K562 (cell line): Measurements from ENCODE around the gene MAGIX. TPM values are rescaled to one million over a fixed set of nuclear protein-coding genes. Genes with fewer than 3 reads are reported as not detected.

Experiments used
- CBX1 ChIP-seq: sonication (generic); IDR thresholded peaks from 2 replicates; pipeline ENCODE4 v1.6.1; 2016; ENCODE audit warnings: antibody characterized with exemption, low read depth, mild to moderate bottlenecking
- CBX2 ChIP-seq: fragments of 200-600 bp; sonication (generic); IDR thresholded peaks from one replicate; pipeline ENCODE4 v1.6.1; 2012; ENCODE audit warnings: mild to moderate bottlenecking, low read length, inconsistent platforms; ENCODE audit not compliant: insufficient read depth, poor library complexity, severe bottlenecking
- EP400 ChIP-seq: fragments of 450-650 bp; IDR thresholded peaks from 2 replicates; pipeline ENCODE4 v1.6.1; 2017; ENCODE audit warnings: antibody characterized with exemption, mild to moderate bottlenecking, moderate library complexity
- ETV5 ChIP-seq: sonication (generic); formaldehyde crosslinking; IDR thresholded peaks from 2 replicates; pipeline ENCODE4 v1.4.0; 2020; ENCODE audit warnings: low read depth, mild to moderate bottlenecking, missing genetic modification reagents
- FOXM1 ChIP-seq, 2 experiments: fragments of 450-650 bp in 1 of 2; sonication (generic) in 1 of 2; formaldehyde crosslinking in 1 of 2; IDR thresholded peaks; 2 replicates each; pipeline versions ENCODE4 v1.6.1 to v1.9.0; 2017 to 2022; ENCODE audit warnings: low read depth in 2 of 2, mild to moderate bottlenecking in 2 of 2, missing genetic modification reagents in 1 of 2, moderate library complexity in 1 of 2
- GABPA ChIP-seq: fragments of 200-800 bp; sonication (Bioruptor generic); conservative IDR thresholded peaks from 2 replicates; pipeline ENCODE4 v1.6.1; 2016; ENCODE audit warnings: low read depth, missing genetic modification characterization, missing compliant biosample characterization
- PCBP2 ChIP-seq: fragments of 200-400 bp; formaldehyde crosslinking; IDR thresholded peaks from 2 replicates; pipeline ENCODE4 v1.6.1; 2018; ENCODE audit warnings: low read length, low read depth, mild to moderate bottlenecking, moderate library complexity; ENCODE audit not compliant: poor library complexity, severe bottlenecking
- POLR2AphosphoS5 ChIP-seq: IDR thresholded peaks from 2 replicates; pipeline ENCODE4 v1.6.1; 2011; ENCODE audit warnings: mild to moderate bottlenecking, low read depth, low read length, moderate library complexity; ENCODE audit not compliant: control insufficient read depth, insufficient read depth
- RCOR1 ChIP-seq, 2 experiments: IDR thresholded peaks; 2 replicates each; pipeline ENCODE4 v1.6.1; 2012; ENCODE audit warnings: low read depth in 2 of 2, low read length in 2 of 2, borderline replicate concordance in 1 of 2, improper control_type of control experiment in 1 of 2
- SLC30A9 ChIP-seq: fragments of 250-450 bp; sonication (Bioruptor Pico); IDR thresholded peaks from 2 replicates; pipeline ENCODE4 v1.8.0; 2022; ENCODE audit warnings: mild to moderate bottlenecking, moderate library complexity
- ZNF354B ChIP-seq: fragments of 250-450 bp; sonication (Bioruptor Pico); IDR thresholded peaks from 2 replicates; pipeline ENCODE4 v1.4.0; 2020
- ZNF384 ChIP-seq: IDR thresholded peaks from 2 replicates; pipeline ENCODE4 v1.6.1; 2012; ENCODE audit warnings: low read depth, low read length, improper control_type of control experiment
- ZNF41 ChIP-seq: fragments of 250-450 bp; sonication (Bioruptor Pico); conservative IDR thresholded peaks from 2 replicates; pipeline ENCODE4 v1.4.0; 2020; ENCODE audit warnings: mild to moderate bottlenecking
- polyA plus RNA-seq, 8 experiments: library from polyadenylated mRNA; depleted of rRNA in 4 of 8; stranded (reverse) in 5 of 8; unstranded in 3 of 8; fragments of >200 nt; fragmentation: Nextera tagmentation in 2 of 8; fragmentation: Illumina TruSeq in 1 of 8; extraction: Ambion mirVana in 2 of 8; extraction: Trizol in 1 of 8; gene quantifications; 2 replicates each; pipeline versions ENCODE4 v1.2.1 to v1.2.3, GENCODE V29; 2011 to 2014; ENCODE audit warnings: inconsistent platforms in 1 of 8, missing spikeins in 1 of 8
- total RNA-seq, 7 experiments: library from RNA; depleted of rRNA in 6 of 7; stranded (reverse); fragments of >200 nt in 6 of 7; fragmentation: Illumina TruSeq in 2 of 7; extraction: Trizol in 2 of 7; gene quantifications; 2 replicates each; pipeline versions ENCODE4 v1.2.1 to v1.2.3, GENCODE V29; 2011 to 2021; ENCODE audit warnings: low replicate concordance in 1 of 7
- TF ChIP-seq, protein P1 (sequence below): sonication (generic); formaldehyde crosslinking; IDR thresholded peaks from 2 replicates; pipeline ENCODE4 v1.8.0; 2022; ENCODE audit warnings: mild to moderate bottlenecking, missing genetic modification reagents
- TF ChIP-seq, protein P2 (sequence below): fragments of 150-350 bp; IDR thresholded peaks from 2 replicates; pipeline ENCODE4 v1.6.1; 2014; ENCODE audit warnings: low read depth, mild to moderate bottlenecking, low read length, borderline replicate concordance

MAGIX gene
- total and polyA plus RNA-seq, 9 of the 15 experiments (the other 6 are each of a cell fraction or from before 2014, with no cell fraction given): 0.08 to 3.5 (median 0.47) TPM

DNA sequence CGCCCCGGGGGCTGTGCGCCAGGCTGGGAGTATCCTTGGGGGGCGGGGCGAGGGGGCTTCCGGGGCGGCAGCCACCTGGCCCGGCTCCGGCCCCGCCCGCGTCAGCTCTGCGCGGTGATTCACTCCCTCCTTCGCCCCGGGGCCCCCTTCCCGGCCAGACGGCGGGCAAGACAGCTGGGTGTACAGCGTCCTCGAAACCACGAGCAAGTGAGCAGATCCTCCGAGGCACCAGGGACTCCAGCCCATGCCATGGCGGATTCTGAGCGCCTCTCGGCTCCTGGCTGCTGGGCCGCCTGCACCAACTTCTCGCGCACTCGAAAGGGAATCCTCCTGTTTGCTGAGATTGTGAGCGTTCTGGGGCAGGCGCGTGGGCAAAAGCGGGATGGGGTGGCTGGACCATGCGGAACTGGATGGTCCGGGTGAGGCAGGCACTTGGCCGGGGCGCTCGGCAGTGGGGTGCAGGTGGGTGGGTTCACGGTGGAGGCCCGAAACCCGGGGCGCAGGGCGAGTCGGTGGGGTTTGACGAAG, 9.3 kb downstream of the MAGIX start, which contains the start of gene PLP2 (continued):
- TF ChIP-seq FOXM1 (IDR thresholded peaks at IDR 0.05; ENCODE audit: low read depth) (no peak), FOXM1 (CRISPR knock-in tag; IDR thresholded peaks at IDR 0.05; ENCODE audit: low read depth) (0 out of 2 replicates have a peak, but pooled peaks have one; percentile 53), ZNF41 (CRISPR knock-in tag) (no peak), ZNF384 (no peak), RCOR1 (IDR thresholded peaks at IDR 0.05; ENCODE audit: borderline replicate concordance in 1 of 2, low read depth in 2 of 2, low read length in 2 of 2) (no peak), SLC30A9 (no peak), PCBP2 (no peak), EP400 (peak; percentile 34; the same call in 1 of the 2 replicates), CBX2 (no peak), CBX1 (no peak), ETV5 (no peak), ZNF354B (no peak), GABPA (peak; percentile 21; the same call in 1 of the 2 replicates), POLR2AphosphoS5 (0 out of 2 replicates have a peak, but pooled peaks have one; percentile 35)
- TF ChIP-seq, protein P1, sequence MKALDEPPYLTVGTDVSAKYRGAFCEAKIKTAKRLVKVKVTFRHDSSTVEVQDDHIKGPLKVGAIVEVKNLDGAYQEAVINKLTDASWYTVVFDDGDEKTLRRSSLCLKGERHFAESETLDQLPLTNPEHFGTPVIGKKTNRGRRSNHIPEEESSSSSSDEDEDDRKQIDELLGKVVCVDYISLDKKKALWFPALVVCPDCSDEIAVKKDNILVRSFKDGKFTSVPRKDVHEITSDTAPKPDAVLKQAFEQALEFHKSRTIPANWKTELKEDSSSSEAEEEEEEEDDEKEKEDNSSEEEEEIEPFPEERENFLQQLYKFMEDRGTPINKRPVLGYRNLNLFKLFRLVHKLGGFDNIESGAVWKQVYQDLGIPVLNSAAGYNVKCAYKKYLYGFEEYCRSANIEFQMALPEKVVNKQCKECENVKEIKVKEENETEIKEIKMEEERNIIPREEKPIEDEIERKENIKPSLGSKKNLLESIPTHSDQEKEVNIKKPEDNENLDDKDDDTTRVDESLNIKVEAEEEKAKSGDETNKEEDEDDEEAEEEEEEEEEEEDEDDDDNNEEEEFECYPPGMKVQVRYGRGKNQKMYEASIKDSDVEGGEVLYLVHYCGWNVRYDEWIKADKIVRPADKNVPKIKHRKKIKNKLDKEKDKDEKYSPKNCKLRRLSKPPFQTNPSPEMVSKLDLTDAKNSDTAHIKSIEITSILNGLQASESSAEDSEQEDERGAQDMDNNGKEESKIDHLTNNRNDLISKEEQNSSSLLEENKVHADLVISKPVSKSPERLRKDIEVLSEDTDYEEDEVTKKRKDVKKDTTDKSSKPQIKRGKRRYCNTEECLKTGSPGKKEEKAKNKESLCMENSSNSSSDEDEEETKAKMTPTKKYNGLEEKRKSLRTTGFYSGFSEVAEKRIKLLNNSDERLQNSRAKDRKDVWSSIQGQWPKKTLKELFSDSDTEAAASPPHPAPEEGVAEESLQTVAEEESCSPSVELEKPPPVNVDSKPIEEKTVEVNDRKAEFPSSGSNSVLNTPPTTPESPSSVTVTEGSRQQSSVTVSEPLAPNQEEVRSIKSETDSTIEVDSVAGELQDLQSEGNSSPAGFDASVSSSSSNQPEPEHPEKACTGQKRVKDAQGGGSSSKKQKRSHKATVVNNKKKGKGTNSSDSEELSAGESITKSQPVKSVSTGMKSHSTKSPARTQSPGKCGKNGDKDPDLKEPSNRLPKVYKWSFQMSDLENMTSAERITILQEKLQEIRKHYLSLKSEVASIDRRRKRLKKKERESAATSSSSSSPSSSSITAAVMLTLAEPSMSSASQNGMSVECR (CRISPR knock-in tag): no peak
- TF ChIP-seq, protein P2, sequence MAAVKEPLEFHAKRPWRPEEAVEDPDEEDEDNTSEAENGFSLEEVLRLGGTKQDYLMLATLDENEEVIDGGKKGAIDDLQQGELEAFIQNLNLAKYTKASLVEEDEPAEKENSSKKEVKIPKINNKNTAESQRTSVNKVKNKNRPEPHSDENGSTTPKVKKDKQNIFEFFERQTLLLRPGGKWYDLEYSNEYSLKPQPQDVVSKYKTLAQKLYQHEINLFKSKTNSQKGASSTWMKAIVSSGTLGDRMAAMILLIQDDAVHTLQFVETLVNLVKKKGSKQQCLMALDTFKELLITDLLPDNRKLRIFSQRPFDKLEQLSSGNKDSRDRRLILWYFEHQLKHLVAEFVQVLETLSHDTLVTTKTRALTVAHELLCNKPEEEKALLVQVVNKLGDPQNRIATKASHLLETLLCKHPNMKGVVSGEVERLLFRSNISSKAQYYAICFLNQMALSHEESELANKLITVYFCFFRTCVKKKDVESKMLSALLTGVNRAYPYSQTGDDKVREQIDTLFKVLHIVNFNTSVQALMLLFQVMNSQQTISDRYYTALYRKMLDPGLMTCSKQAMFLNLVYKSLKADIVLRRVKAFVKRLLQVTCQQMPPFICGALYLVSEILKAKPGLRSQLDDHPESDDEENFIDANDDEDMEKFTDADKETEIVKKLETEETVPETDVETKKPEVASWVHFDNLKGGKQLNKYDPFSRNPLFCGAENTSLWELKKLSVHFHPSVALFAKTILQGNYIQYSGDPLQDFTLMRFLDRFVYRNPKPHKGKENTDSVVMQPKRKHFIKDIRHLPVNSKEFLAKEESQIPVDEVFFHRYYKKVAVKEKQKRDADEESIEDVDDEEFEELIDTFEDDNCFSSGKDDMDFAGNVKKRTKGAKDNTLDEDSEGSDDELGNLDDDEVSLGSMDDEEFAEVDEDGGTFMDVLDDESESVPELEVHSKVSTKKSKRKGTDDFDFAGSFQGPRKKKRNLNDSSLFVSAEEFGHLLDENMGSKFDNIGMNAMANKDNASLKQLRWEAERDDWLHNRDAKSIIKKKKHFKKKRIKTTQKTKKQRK: no peak
